Measurements from ENCODE around the gene C2orf92. TPM values are rescaled to one million over a fixed set of nuclear protein-coding genes. Genes with fewer than 3 reads are reported as not detected.

C2orf92 gene
- total and polyA plus RNA-seq, 4 experiments from 2014 or later: 13.0 to 13.3 TPM; not detected in 2

GRCh38 chr2:97720746-97721145, 51.2 kb downstream of the C2orf92 start:
- H3K36me3 ChIP-seq (ENCODE audit: insufficient read depth, low read length): peaks cover 45% of the 10 kb centered on the region
- peaks cover 87% of the 10 kb centered on the region for H3K4me1 ChIP-seq (ENCODE audit: insufficient read depth, low read length)
- intact Hi-C loops (cut with micrococcal nuclease): no loop called here
- POLR2A ChIA-PET (ENCODE audit: partially characterized antibody): interaction anchor here (1.2 to 1.6 kb wide), 2 partner anchors 18 to 22 kb away, joined by 4 to 7 read pairs; no protein-coding TSS in a partner anchor
- Mint-ChIP-seq H3K27ac (peak overlapping the region; percentile 11 to 95 (median 75)), H3K4me1 (peaks cover 57 to 87% (median 73%) of the 10 kb centered on the region in 4 donors), H3K27me3 (no peaks in the 10 kb centered on the region), H3K9me3 (no peaks in the 10 kb centered on the region), H3K4me3 (peak overlapping the region in 7 of 8 donors; percentile 16 to 79 (median 53)), H3K36me3 (peaks cover 49 to 73% of the 10 kb centered on the region in 2 donors)
- peak in 1 of 5 donors; percentile 1 for DNase-seq
- H3K9me3 ChIP-seq (ENCODE audit: control insufficient read depth in 1 of 2, low read length in 2 of 2): no peaks in the 10 kb centered on the region
- H3K27ac ChIP-seq (ENCODE audit: low read depth, low read length): no peak overlapping the region
- CTCF ChIA-PET (ENCODE audit: partially characterized antibody): interaction anchor here (1.3 to 1.5 kb wide), 2 partner anchors 19 to 22 kb away, joined by 3 to 4 read pairs; no protein-coding TSS in a partner anchor
- H3K27me3 ChIP-seq (ENCODE audit: insufficient read depth, low read length): no peaks in the 10 kb centered on the region
- no peak overlapping the region for H3K4me3 ChIP-seq (ENCODE audit: low read length in 2 of 2)

GRCh38 chr2:97722227-97722626, 52.7 kb downstream of the C2orf92 start:
- DNase-seq: no peak
- no peaks in the 10 kb centered on the region for H3K9me3 Mint-ChIP-seq
- no peaks in the 10 kb centered on the region for H3K27me3 Mint-ChIP-seq
- H3K4me1 Mint-ChIP-seq: peaks cover 56 to 87% (median 72%) of the 10 kb centered on the region in 4 donors
- H3K27ac Mint-ChIP-seq: peak overlapping the region in 6 of 7 donors; percentile 49 to 88 (median 84)
- H3K36me3 Mint-ChIP-seq: peaks cover 53 to 78% of the 10 kb centered on the region in 2 donors
- ChIA-PET POLR2A (ENCODE audit: partially characterized antibody) (interaction anchor here (1.5 to 2.1 kb wide), 3 partner anchors 9 to 18 kb away, joined by 5 to 7 read pairs (median 5); partner anchors contain the start of gene ZAP70), CTCF (ENCODE audit: partially characterized antibody) (interaction anchor here (1.5 kb wide), 1 partner anchor 21 kb away, joined by 4 read pairs; no protein-coding TSS in a partner anchor)
- intact Hi-C loops (cut with micrococcal nuclease): no loop called here
- H3K27me3 ChIP-seq (ENCODE audit: insufficient read depth, low read length): no peaks in the 10 kb centered on the region
- peaks cover 54% of the 10 kb centered on the region for H3K36me3 ChIP-seq (ENCODE audit: insufficient read depth, low read length)
- H3K4me1 ChIP-seq (ENCODE audit: insufficient read depth, low read length): peaks cover 87% of the 10 kb centered on the region
- no peak overlapping the region for H3K27ac ChIP-seq (ENCODE audit: low read depth, low read length)
- H3K4me3 ChIP-seq (ENCODE audit: low read length in 2 of 2): no peak overlapping the region
- no peaks in the 10 kb centered on the region for H3K9me3 ChIP-seq (ENCODE audit: control insufficient read depth in 1 of 2, low read length in 2 of 2)
- peak overlapping the region in 4 of 8 donors; percentile 1 to 68 (median 26) for H3K4me3 Mint-ChIP-seq

- Histone ChIP-seq H3K4me1 (ENCODE audit: insufficient read depth, low read length) (peaks cover 87% of the 10 kb centered on the region), H3K4me3 (ENCODE audit: low read length in 2 of 2) (no peak overlapping the region), H3K27ac (ENCODE audit: low read depth, low read length) (no peak overlapping the region), H3K9me3 (ENCODE audit: control insufficient read depth in 1 of 2, low read length in 2 of 2) (no peaks in the 10 kb centered on the region), H3K27me3 (ENCODE audit: insufficient read depth, low read length) (no peaks in the 10 kb centered on the region), H3K36me3 (ENCODE audit: insufficient read depth, low read length) (peaks cover 66% of the 10 kb centered on the region)
- H3K27ac Mint-ChIP-seq: peak overlapping the region in 6 of 7 donors; percentile 24 to 91 (median 78)
- peaks cover 65 to 81% of the 10 kb centered on the region in 2 donors for H3K36me3 Mint-ChIP-seq
- peak overlapping the region in 3 of 8 donors; percentile 10 to 39 (median 15) for H3K4me3 Mint-ChIP-seq
- DNase-seq: no peak
- peaks cover 60 to 87% (median 74%) of the 10 kb centered on the region in 4 donors for H3K4me1 Mint-ChIP-seq
- no peaks in the 10 kb centered on the region for H3K9me3 Mint-ChIP-seq
- intact Hi-C loops (cut with micrococcal nuclease): no loop called here
- ChIA-PET CTCF (ENCODE audit: partially characterized antibody) (interaction anchor here (0.6 to 2.0 kb wide), 3 partner anchors 10 to 18 kb away, joined by 4 to 7 read pairs (median 5); partner anchors contain the start of gene ZAP70), POLR2A (ENCODE audit: partially characterized antibody) (interaction anchor here (1.4 to 6.6 kb wide), 5 partner anchors 9 to 18 kb away, joined by 5 to 46 read pairs (median 5); partner anchors contain the start of gene ZAP70)
- H3K27me3 Mint-ChIP-seq: no peaks in the 10 kb centered on the region
These were observed 53.9 kb downstream of the C2orf92 start for GRCh38 chr2:97723156-97724072.

GRCh38 chr2:97724073-97724410, 54.5 kb downstream of the C2orf92 start:
- ChIA-PET CTCF (ENCODE audit: partially characterized antibody) (interaction anchor here (0.6 to 2.0 kb wide), 3 partner anchors 15 to 24 kb away, joined by 4 to 7 read pairs (median 5); no protein-coding TSS in a partner anchor), POLR2A (ENCODE audit: partially characterized antibody) (interaction anchor here (1.4 to 6.6 kb wide), 2 partner anchors 10 to 17 kb away, joined by 5 to 46 read pairs; partner anchors contain the start of gene ZAP70)
- intact Hi-C loops (cut with micrococcal nuclease): no loop called here
- H3K27me3 Mint-ChIP-seq: no peaks in the 10 kb centered on the region
- H3K9me3 Mint-ChIP-seq: no peaks in the 10 kb centered on the region
- no peak for DNase-seq
- Histone ChIP-seq H3K4me1 (ENCODE audit: insufficient read depth, low read length) (peaks cover 85% of the 10 kb centered on the region), H3K27me3 (ENCODE audit: insufficient read depth, low read length) (no peaks in the 10 kb centered on the region), H3K4me3 (ENCODE audit: low read length in 2 of 2) (no peak overlapping the region), H3K36me3 (ENCODE audit: insufficient read depth, low read length) (peaks cover 70% of the 10 kb centered on the region), H3K27ac (ENCODE audit: low read depth, low read length) (no peak overlapping the region), H3K9me3 (ENCODE audit: control insufficient read depth in 1 of 2, low read length in 2 of 2) (no peaks in the 10 kb centered on the region)
- peaks cover 67 to 81% of the 10 kb centered on the region in 2 donors for H3K36me3 Mint-ChIP-seq
- no peak overlapping the region for H3K4me3 Mint-ChIP-seq
- no peak overlapping the region for H3K27ac Mint-ChIP-seq
- H3K4me1 Mint-ChIP-seq: peaks cover 56 to 87% (median 73%) of the 10 kb centered on the region in 4 donors

- ChIA-PET POLR2A (ENCODE audit: partially characterized antibody) (interaction anchor here (1.4 to 6.6 kb wide), 2 partner anchors 11 to 17 kb away, joined by 5 to 46 read pairs; partner anchors contain the start of gene ZAP70), CTCF (ENCODE audit: partially characterized antibody) (interaction anchor here (1.2 to 2.0 kb wide), 2 partner anchors 16 to 25 kb away, joined by 4 to 7 read pairs; no protein-coding TSS in a partner anchor)
- Mint-ChIP-seq H3K27me3 (no peaks in the 10 kb centered on the region), H3K36me3 (peaks cover 69 to 81% of the 10 kb centered on the region in 2 donors), H3K27ac (peak overlapping the region in 4 of 7 donors; percentile 24 to 70 (median 46)), H3K9me3 (peaks cover 0 to 2% (median 0%) of the 10 kb centered on the region in 8 donors), H3K4me3 (no peak overlapping the region), H3K4me1 (peaks cover 52 to 84% (median 72%) of the 10 kb centered on the region in 4 donors)
- no peak overlapping the region for H3K4me3 ChIP-seq (ENCODE audit: low read length in 2 of 2)
- H3K27me3 ChIP-seq (ENCODE audit: insufficient read depth, low read length): no peaks in the 10 kb centered on the region
- H3K9me3 ChIP-seq (ENCODE audit: control insufficient read depth in 1 of 2, low read length in 2 of 2): no peaks in the 10 kb centered on the region
- H3K36me3 ChIP-seq (ENCODE audit: insufficient read depth, low read length): peaks cover 74% of the 10 kb centered on the region
- intact Hi-C loops (cut with micrococcal nuclease): no loop called here
- no peak for DNase-seq
- peaks cover 80% of the 10 kb centered on the region for H3K4me1 ChIP-seq (ENCODE audit: insufficient read depth, low read length)
- no peak overlapping the region for H3K27ac ChIP-seq (ENCODE audit: low read depth, low read length)
These were observed 55.0 kb downstream of the C2orf92 start for GRCh38 chr2:97724501-97724900.

GRCh38 chr2:97724946-97725688, 55.6 kb downstream of the C2orf92 start:
- intact Hi-C loops (cut with micrococcal nuclease): no loop called here
- CTCF ChIA-PET (ENCODE audit: partially characterized antibody): interaction anchor here (1.2 to 3.2 kb wide), 6 partner anchors 7 to 25 kb away, joined by 3 to 17 read pairs (median 6); no protein-coding TSS in a partner anchor

More at GRCh38 chr2:97724946-97725688, 55.6 kb downstream of the C2orf92 start:
- peaks cover 81% of the 10 kb centered on the region for H3K36me3 ChIP-seq (ENCODE audit: insufficient read depth, low read length)
- H3K9me3 ChIP-seq (ENCODE audit: control insufficient read depth in 1 of 2, low read length in 2 of 2): no peaks in the 10 kb centered on the region
- peaks cover 49 to 79% (median 68%) of the 10 kb centered on the region in 4 donors for H3K4me1 Mint-ChIP-seq
- peaks cover 71 to 79% of the 10 kb centered on the region in 2 donors for H3K36me3 Mint-ChIP-seq
- no peaks in the 10 kb centered on the region for H3K27me3 Mint-ChIP-seq
- peak overlapping the region in 2 of 8 donors; percentile 20 to 63 for H3K4me3 Mint-ChIP-seq
- H3K27me3 ChIP-seq (ENCODE audit: insufficient read depth, low read length): no peaks in the 10 kb centered on the region
- H3K27ac Mint-ChIP-seq: peak overlapping the region in 6 of 7 donors; percentile 22 to 92 (median 65)
- H3K4me3 ChIP-seq (ENCODE audit: low read length in 2 of 2): no peak overlapping the region
- no peak overlapping the region for H3K27ac ChIP-seq (ENCODE audit: low read depth, low read length)
- DNase-seq: no peak
- H3K4me1 ChIP-seq (ENCODE audit: insufficient read depth, low read length): peaks cover 75% of the 10 kb centered on the region
- H3K9me3 Mint-ChIP-seq: peaks cover 0 to 3% (median 0%) of the 10 kb centered on the region in 8 donors
- POLR2A ChIA-PET (ENCODE audit: partially characterized antibody): interaction anchor here (0.9 to 6.6 kb wide), 4 partner anchors 11 to 17 kb away, joined by 3 to 46 read pairs (median 8); partner anchors contain the start of gene ZAP70
